Measurements from ENCODE around the gene RANBP1.
A peak's percentile ranks its signal among the peaks of the same experiment; 100 is the strongest.

The RANBP1 gene

DNA sequence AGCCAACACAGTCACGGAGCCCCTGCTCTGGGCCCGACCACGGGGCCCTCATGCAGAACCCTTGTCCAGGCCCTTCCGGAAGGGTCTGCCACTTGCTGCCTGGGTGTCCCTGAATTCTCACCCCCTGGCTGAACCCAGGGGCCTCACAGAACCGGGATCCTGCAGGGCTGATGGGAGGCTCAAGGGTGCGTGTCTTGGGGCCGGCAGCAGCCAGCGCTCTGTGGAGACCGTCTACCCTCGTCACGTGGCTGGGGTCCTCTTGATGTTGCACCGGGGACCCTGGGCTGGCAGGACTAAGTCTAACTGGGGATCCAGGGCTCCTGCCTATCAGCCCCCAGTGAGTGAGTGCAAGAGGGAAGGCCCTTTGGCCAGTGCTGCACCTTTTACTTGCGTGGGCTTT lies 54.3 kb downstream of the RANBP1 start:
- CTCF ChIA-PET = no interaction called here
- no peak for DNase-seq (ENCODE audit: low read depth, low spot score)
- TF ChIP-seq CTCF (IDR thresholded peaks at IDR 0.05; ENCODE audit: insufficient read depth, low read length, missing control alignments) = no peak
- POLR2A ChIA-PET = no interaction called here
- no peak overlapping the region for H3K4me3 ChIP-seq (ENCODE audit: low read depth, low read length)

GRCh38 chr22:20171288-20172140 lies 55.6 kb downstream of the RANBP1 start:
- DNase-seq (ENCODE audit: low read depth, low spot score) = no peak
- CTCF ChIA-PET = interaction anchor here (0.9 to 2.4 kb wide), 3 partner anchors 15 to 115 kb away, joined by 3 to 9 read pairs (median 4); no protein-coding TSS in a partner anchor
- no peak for TF ChIP-seq CTCF (IDR thresholded peaks at IDR 0.05; ENCODE audit: insufficient read depth, low read length, missing control alignments)
- H3K4me3 ChIP-seq (ENCODE audit: low read depth, low read length) = no peak overlapping the region
- POLR2A ChIA-PET = no interaction called here

GRCh38 chr22:20172141-20172613 lies 56.3 kb downstream of the RANBP1 start:
- H3K4me3 ChIP-seq (ENCODE audit: low read depth, low read length) = no peak overlapping the region
- ChIA-PET CTCF (interaction anchor here (0.9 to 2.4 kb wide), 3 partner anchors 15 to 114 kb away, joined by 3 to 9 read pairs (median 4); no protein-coding TSS in a partner anchor), POLR2A (no interaction called here)
- TF ChIP-seq CTCF (IDR thresholded peaks at IDR 0.05; ENCODE audit: insufficient read depth, low read length, missing control alignments) = no peak
- DNase-seq (ENCODE audit: low read depth, low spot score) = no peak

DNA sequence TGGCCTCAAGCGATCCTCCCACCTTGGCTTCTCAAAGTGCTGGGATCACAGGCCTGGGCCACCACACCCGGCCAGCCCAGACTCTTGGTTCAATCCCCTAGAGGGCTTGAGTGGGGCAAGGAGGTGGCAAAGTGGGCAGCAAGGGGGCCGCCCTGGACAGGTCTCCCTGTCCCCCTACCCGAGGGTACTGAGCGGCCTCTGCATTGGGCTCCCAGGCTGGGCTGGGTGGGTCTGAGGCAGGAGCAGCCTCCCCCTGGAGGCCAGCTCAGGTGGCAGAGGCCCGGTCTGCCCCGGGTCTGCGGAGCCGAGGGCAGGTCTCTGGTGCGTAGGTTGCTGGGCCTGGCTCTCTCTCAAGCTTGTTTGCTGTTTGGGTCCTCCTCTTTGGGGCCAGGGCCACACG lies 57.3 kb downstream of the RANBP1 start:
- POLR2A ChIA-PET = no interaction called here

DNA sequence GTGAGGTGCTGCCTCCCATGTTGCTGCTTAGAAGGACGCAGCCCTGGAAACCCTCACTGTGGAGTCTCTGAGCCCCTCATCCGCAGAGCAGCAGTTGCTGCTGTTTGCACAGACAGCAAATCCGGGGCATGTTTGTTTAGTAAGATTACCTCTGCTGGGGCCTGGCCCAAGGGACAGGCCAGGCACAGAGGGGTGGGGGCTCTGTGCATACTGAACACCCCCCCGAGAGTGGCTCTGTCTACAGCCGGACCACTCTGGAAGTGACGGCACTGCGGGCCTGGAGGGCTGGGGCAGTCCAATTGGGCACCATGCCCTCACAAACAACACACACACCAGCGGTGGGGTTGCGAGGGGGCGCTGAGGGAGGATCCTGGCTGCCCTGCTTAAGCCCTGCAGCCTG lies 57.9 kb downstream of the RANBP1 start:
- POLR2A ChIA-PET = no interaction called here
- H3K4me3 ChIP-seq (ENCODE audit: low read depth, low read length) = no peak overlapping the region
- CTCF ChIA-PET = no interaction called here
- DNase-seq (ENCODE audit: low read depth, low spot score) = no peak
- TF ChIP-seq CTCF (IDR thresholded peaks at IDR 0.05; ENCODE audit: insufficient read depth, low read length, missing control alignments) = no peak

More for the DNA sequence above, 57.3 kb downstream of the RANBP1 start:
- no peak for DNase-seq (ENCODE audit: low read depth, low spot score)
- no peak overlapping the region for H3K4me3 ChIP-seq (ENCODE audit: low read depth, low read length)
- TF ChIP-seq CTCF (IDR thresholded peaks at IDR 0.05; ENCODE audit: insufficient read depth, low read length, missing control alignments) = no peak
- CTCF ChIA-PET = no interaction called here

GRCh38 chr22:20174785-20175596 lies 59.1 kb downstream of the RANBP1 start:
- ChIA-PET CTCF (interaction anchor here (0.8 to 4.3 kb wide), 10 partner anchors 8 to 115 kb away, joined by 3 to 14 read pairs (median 4); no protein-coding TSS in a partner anchor), POLR2A (no interaction called here)
- peak; percentile 41 for TF ChIP-seq CTCF (IDR thresholded peaks at IDR 0.05; ENCODE audit: insufficient read depth, low read length, missing control alignments)
- DNase-seq (ENCODE audit: low read depth, low spot score) = no peak
- H3K4me3 ChIP-seq (ENCODE audit: low read depth, low read length) = no peak overlapping the region
